Thyroid gland (tissue), 4 donors: ENCODE data around the gene PRND. TPM values are rescaled to one million over a fixed set of nuclear protein-coding genes. Genes with fewer than 3 reads are reported as not detected.

Source experiments
- DNase-seq, 2 donors: peaks; one replicate each; pipeline ENCODE4 v3.0.0-alpha.2; 2019
- H3K27ac ChIP-seq, 3 donors: fragments of 200-600 bp; sonication (generic); 1 replicate in 2 of 3; 2 replicates in 1 of 3; pipeline ENCODE4 v1.5.1; 2016 to 2019; ENCODE audit warnings: mild to moderate bottlenecking in 1 of 3, moderate library complexity in 1 of 3
- H3K27me3 ChIP-seq: fragments of 200-600 bp; sonication (generic); one replicate; pipeline ENCODE4 v1.5.1; 2019
- H3K36me3 ChIP-seq, 2 donors: fragments of 200-600 bp; sonication (generic); one replicate each; pipeline ENCODE4 v1.5.1; 2016 to 2019
- H3K4me1 ChIP-seq, 2 donors: fragments of 200-600 bp; sonication (generic); one replicate each; pipeline ENCODE4 v1.5.1; 2017 to 2019
- H3K4me3 ChIP-seq, 3 donors: fragments of 200-600 bp; sonication (generic); replicated peaks in 1 of 3; 1 replicate in 2 of 3; 2 replicates in 1 of 3; pipeline ENCODE4 v1.5.1; 2016; ENCODE audit warnings: mild to moderate bottlenecking in 1 of 3
- H3K9me3 ChIP-seq: fragments of 200-600 bp; sonication (generic); one replicate; pipeline ENCODE4 v1.5.1; 2017
- POLR2A ChIP-seq, 2 donors: fragments of 450-650 bp; IDR thresholded peaks; one replicate each; pipeline ENCODE4 v1.6.1; 2017; ENCODE audit warnings: antibody characterized with exemption in 2 of 2, mild to moderate bottlenecking in 2 of 2, moderate library complexity in 1 of 2
- WGBS, 2 donors: methylation state at CpG; one replicate each; pipeline ENCODE4 v1.1.5; 2017; 5-methylcytosine and 5-hydroxymethylcytosine counted together
- intact Hi-C: fragments of 100-400 bp; cut with DNase I; formaldehyde crosslinking; loops from one replicate; pipeline ENCODE4 v1.15.1; 2023
- total RNA-seq, 4 donors: library from RNA; depleted of rRNA; stranded (reverse); fragments of >200 nt; gene quantifications; one replicate each; pipeline ENCODE4 v1.2.3, GENCODE V29; 2016
- TF ChIP-seq, protein P1 (sequence below), 6 experiments: fragments of 200-600 bp in 3 of 6; fragments of 450-650 bp in 3 of 6; sonication (generic) in 3 of 6; IDR thresholded peaks; one replicate each; pipeline ENCODE4 v1.5.1; 2016 to 2019; ENCODE audit warnings: antibody characterized with exemption in 6 of 6, mild to moderate bottlenecking in 2 of 6, inconsistent platforms in 1 of 6, moderate library complexity in 1 of 6

PRND gene
- total RNA-seq, 4 donors from 2014 or later, result 0.89 to 2.0 TPM; not detected in 2

DNA sequence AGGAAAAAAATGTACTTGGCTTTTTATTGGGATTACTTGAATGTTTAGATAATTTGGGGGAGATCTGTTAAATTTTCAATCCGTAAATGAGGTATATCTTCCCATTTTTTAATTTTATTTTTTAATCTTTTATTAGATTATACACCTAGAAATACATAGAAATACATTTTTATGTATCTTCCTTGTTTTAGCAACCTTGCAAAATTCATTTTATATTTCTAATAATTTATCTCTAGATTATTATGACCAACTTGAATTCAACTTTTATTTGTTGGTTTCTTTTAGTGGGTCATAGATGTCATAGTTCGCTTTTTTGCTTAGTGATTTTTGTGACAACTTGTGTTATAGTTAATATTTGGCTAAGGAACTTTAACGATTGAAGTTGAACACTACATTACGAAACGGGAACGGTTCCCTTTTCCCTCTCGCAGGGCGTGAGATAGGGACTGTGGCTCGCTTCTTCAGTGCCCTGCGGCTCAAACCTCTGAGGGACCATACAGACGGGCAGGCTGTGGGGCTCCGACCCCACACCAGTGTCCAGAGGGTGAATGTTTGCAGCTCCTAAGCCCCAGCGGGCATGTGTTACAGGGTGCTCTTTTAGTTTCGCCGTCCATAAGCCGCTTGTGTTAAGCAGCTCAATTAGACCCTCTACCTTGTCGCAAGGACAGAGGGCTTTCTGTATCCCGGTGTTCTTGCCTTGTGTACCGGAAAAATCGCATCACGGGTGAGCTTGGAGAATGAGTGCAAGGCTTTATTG lies 53.8 kb downstream of the PRND start:
- no peak for TF ChIP-seq POLR2A (IDR thresholded peaks at IDR 0.05)
- H3K4me3 ChIP-seq, result no peak overlapping the region
- no peaks in the 10 kb centered on the region for H3K36me3 ChIP-seq
- DNase-seq, result no peak
- H3K27ac ChIP-seq, result no peak overlapping the region
- H3K27me3 ChIP-seq, result no peaks in the 10 kb centered on the region
- intact Hi-C loops, result no loop called here
- no peaks in the 10 kb centered on the region for H3K9me3 ChIP-seq
- H3K4me1 ChIP-seq, result no peaks in the 10 kb centered on the region
- WGBS, 2 donors, result 87 to 90% methylated on average over 21 of the region's 21 CpGs

DNA sequence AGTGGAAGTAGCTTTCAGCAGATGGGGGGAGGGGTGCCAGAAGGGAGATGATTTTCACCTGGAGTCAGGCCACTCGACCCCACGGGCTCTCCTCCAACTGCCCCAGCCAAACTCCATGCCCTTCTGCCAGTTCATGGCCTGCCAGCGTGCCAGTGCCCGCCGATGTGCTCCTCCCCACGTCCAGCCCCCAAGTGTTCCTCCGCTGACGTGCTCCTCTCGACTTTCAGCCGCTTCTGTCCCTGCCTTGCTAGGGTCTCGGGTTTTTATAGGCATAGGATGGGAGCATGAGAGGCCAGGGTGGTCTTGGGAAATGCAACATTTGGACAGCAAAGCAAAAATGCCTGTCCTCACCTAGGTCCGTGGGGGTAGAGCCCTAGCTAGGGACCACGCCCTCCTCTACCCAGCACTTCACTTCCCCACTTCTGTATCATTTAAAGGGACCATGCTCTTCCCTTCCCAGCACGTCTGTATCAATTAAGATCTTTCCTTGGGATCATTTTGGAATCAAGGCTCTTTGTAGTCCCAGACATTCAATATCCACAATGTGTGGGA lies 54.4 kb downstream of the PRND start:
- Histone ChIP-seq H3K27ac (no peak overlapping the region), H3K27me3 (no peaks in the 10 kb centered on the region), H3K36me3 (no peaks in the 10 kb centered on the region), H3K9me3 (no peaks in the 10 kb centered on the region), H3K4me3 (no peak overlapping the region), H3K4me1 (no peaks in the 10 kb centered on the region)
- TF ChIP-seq, protein P1, sequence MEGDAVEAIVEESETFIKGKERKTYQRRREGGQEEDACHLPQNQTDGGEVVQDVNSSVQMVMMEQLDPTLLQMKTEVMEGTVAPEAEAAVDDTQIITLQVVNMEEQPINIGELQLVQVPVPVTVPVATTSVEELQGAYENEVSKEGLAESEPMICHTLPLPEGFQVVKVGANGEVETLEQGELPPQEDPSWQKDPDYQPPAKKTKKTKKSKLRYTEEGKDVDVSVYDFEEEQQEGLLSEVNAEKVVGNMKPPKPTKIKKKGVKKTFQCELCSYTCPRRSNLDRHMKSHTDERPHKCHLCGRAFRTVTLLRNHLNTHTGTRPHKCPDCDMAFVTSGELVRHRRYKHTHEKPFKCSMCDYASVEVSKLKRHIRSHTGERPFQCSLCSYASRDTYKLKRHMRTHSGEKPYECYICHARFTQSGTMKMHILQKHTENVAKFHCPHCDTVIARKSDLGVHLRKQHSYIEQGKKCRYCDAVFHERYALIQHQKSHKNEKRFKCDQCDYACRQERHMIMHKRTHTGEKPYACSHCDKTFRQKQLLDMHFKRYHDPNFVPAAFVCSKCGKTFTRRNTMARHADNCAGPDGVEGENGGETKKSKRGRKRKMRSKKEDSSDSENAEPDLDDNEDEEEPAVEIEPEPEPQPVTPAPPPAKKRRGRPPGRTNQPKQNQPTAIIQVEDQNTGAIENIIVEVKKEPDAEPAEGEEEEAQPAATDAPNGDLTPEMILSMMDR (IDR thresholded peaks at IDR 0.05), result no peak
- no peak for TF ChIP-seq POLR2A (IDR thresholded peaks at IDR 0.05)
- WGBS, 2 donors, result 76 to 80% methylated on average over 14 of the region's 14 CpGs
- DNase-seq, result no peak
- intact Hi-C loops, result no loop called here

Other genes with a start within 250 kb of the PRND start
- gene PRNP, start 35.5 kb upstream of the PRND start, total RNA-seq, result 100 to 1,000 TPM; 108 to 136 (median 121) TPM
- 10 to 100 TPM in 1 of 4 donors, 1 to 10 TPM in 3; 5.7 to 13.2 (median 8.8) TPM for gene RASSF2, start 101.7 kb downstream of the PRND start, total RNA-seq